ENCODE measurements around the gene LIMA1. TPM values are rescaled to one million over a fixed set of nuclear protein-coding genes. Genes with fewer than 3 reads are reported as not detected.

LIMA1 gene
- total and polyA plus RNA-seq, 9 of the 15 experiments (the other 6 are each of a cell fraction or from before 2014, with no cell fraction given), result 20.2 to 37.8 (median 27.3) TPM

GRCh38 chr12:50309950-50310349 is 26.6 kb upstream of the LIMA1 start (continued):
- TF ChIP-seq ZNF133 (CRISPR knock-in tag; IDR thresholded peaks at IDR 0.05) (no peak), NEUROD1 (IDR thresholded peaks at IDR 0.05; ENCODE audit: borderline replicate concordance, low read depth, low read length, partially characterized antibody) (no peak), THAP12 (CRISPR knock-in tag; IDR thresholded peaks at IDR 0.05) (no peak), SMAD3 (CRISPR knock-in tag; conservative IDR thresholded peaks at IDR 0.05) (no peak), HCFC1 (IDR thresholded peaks at IDR 0.05; ENCODE audit: low read depth, low read length) (no peak), HDAC1 (IDR thresholded peaks at IDR 0.05) (0 out of 4 replicates have a peak, but pooled peaks of 1 of the 2 experiments have one; percentile 18), ZZZ3 (IDR thresholded peaks at IDR 0.05) (no peak), ZNF165 (CRISPR knock-in tag; IDR thresholded peaks at IDR 0.05; ENCODE audit: borderline replicate concordance) (no peak), POLR2H (tag; IDR thresholded peaks at IDR 0.05; ENCODE audit: low read depth) (no peak), TAL1 (IDR thresholded peaks at IDR 0.05) (peak; percentile 79), ZNF696 (CRISPR knock-in tag; conservative IDR thresholded peaks at IDR 0.05) (no peak), CEBPG (CRISPR knock-in tag; IDR thresholded peaks at IDR 0.05) (no peak), CEBPG (tag; conservative IDR thresholded peaks at IDR 0.05 in 1 of 2, IDR thresholded peaks at IDR 0.05 in 1 of 2) (no peak), ZNF512 (tag; IDR thresholded peaks at IDR 0.05) (no peak), RFX5 (IDR thresholded peaks at IDR 0.05; ENCODE audit: low read depth, low read length) (no peak), CREBBP (IDR thresholded peaks at IDR 0.05; ENCODE audit: low read depth, low read length) (no peak), ZBTB43 (CRISPR knock-in tag; IDR thresholded peaks at IDR 0.05) (no peak)
- TF ChIP-seq, protein P1, sequence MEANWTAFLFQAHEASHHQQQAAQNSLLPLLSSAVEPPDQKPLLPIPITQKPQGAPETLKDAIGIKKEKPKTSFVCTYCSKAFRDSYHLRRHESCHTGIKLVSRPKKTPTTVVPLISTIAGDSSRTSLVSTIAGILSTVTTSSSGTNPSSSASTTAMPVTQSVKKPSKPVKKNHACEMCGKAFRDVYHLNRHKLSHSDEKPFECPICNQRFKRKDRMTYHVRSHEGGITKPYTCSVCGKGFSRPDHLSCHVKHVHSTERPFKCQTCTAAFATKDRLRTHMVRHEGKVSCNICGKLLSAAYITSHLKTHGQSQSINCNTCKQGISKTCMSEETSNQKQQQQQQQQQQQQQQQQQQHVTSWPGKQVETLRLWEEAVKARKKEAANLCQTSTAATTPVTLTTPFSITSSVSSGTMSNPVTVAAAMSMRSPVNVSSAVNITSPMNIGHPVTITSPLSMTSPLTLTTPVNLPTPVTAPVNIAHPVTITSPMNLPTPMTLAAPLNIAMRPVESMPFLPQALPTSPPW (CRISPR knock-in tag; IDR thresholded peaks at IDR 0.05), result no peak
- TF ChIP-seq, protein P2, sequence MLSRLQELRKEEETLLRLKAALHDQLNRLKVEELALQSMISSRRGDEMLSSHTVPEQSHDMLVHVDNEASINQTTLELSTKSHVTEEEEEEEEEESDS (CRISPR knock-in tag; IDR thresholded peaks at IDR 0.05), result no peak
- TF ChIP-seq, protein P3, sequence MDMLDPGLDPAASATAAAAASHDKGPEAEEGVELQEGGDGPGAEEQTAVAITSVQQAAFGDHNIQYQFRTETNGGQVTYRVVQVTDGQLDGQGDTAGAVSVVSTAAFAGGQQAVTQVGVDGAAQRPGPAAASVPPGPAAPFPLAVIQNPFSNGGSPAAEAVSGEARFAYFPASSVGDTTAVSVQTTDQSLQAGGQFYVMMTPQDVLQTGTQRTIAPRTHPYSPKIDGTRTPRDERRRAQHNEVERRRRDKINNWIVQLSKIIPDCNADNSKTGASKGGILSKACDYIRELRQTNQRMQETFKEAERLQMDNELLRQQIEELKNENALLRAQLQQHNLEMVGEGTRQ (CRISPR knock-in tag; IDR thresholded peaks at IDR 0.05), result no peak
- TF ChIP-seq, protein P4, sequence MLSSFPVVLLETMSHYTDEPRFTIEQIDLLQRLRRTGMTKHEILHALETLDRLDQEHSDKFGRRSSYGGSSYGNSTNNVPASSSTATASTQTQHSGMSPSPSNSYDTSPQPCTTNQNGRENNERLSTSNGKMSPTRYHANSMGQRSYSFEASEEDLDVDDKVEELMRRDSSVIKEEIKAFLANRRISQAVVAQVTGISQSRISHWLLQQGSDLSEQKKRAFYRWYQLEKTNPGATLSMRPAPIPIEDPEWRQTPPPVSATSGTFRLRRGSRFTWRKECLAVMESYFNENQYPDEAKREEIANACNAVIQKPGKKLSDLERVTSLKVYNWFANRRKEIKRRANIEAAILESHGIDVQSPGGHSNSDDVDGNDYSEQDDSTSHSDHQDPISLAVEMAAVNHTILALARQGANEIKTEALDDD (IDR thresholded peaks at IDR 0.05), result no peak
